Heart left ventricle (tissue), 13 donors: ENCODE measurements around the gene YY2.

Experiments used
- CTCF ChIP-seq, 12 donors: fragments of 200-600 bp; sonication (generic) in 4 of 12; IDR thresholded peaks; one replicate each; pipeline versions ENCODE4 v1.5.0 to v1.8.0; 2018 to 2022; ENCODE audit warnings: antibody characterized with exemption in 12 of 12, mild to moderate bottlenecking in 5 of 12
- POLR2A ChIP-seq, 2 donors: fragments of 450-650 bp; IDR thresholded peaks; one replicate each; pipeline ENCODE4 v1.6.1; 2017; ENCODE audit warnings: antibody characterized with exemption in 2 of 2, mild to moderate bottlenecking in 2 of 2, moderate library complexity in 2 of 2
- donor health status: ischemic (EF 13 %, LVEDD 7.1; RV severe dilation, severe dysfunction).
- donor health status: DM: no; HTN: yes; CAD: no.
- donor health status: DM: no; HTN: no; CAD: no.
- donor health status: ischemic (EF 25% LVEDD 6.9; RV normal size, moderate dysfunction).
- donor health status: ischemic (EF 25% LVEDD 5.7; RV mildly dilated, moderate dysfunction).
- donor health status: ischemic (EF 35%, LVEDD 5.7; RV mildly dilated, moderate dysfunction).
- donor health status: nonischemic (EF 11% LVEDD 7.7; RV severe dilation, severe dysfunction).
- donor health status: DM: yes; HTN: yes; CAD: no.
- donor health status: PGD.
- donor health status: ischemic (EF 29% LVEDD 5.4; RV normal size, mild dysfunction).
- donor health status: nonischemic (EF 23%, LVEDD 6.1; RV moderate dilation, normal function).

- TF ChIP-seq POLR2A (IDR thresholded peaks at IDR 0.05), result no peak
- no peak for TF ChIP-seq CTCF (IDR thresholded peaks at IDR 0.05)
These were observed 14.7 kb downstream of the YY2 start for GRCh38 chrX:21870494-21870893.
